Measurements from ENCODE around the gene OLFML2B.

DNA sequence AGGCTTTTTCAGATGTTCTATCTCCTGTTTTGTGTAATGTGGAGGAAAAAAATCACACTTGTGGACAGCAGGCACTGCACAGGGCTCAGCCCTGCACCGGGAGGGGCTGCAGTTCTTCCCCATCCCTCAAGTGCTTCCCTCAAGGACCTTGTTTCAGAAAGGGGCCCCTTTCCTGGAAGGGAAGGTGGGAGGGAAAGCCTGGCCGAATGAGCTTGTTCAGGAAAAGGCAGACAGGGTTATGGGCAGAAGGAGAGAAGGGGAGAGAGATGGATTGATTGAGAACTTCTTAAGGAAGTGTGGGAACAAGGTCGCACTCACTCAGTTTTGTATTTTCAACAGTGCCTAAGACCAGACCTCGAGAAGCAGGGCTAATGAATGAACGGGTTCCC lies 41.2 kb downstream of the OLFML2B start:
- TF ChIP-seq CTCF (conservative IDR thresholded peaks at IDR 0.05; ENCODE audit: low read depth, low read length) (no peak), EZH2 (IDR thresholded peaks at IDR 0.05; ENCODE audit: borderline replicate concordance, low read depth, low read length, poor library complexity, severe bottlenecking) (no peak)
